Motor neuron (in vitro differentiated cells): Measurements from ENCODE around the gene SEMA3E. TPM values are rescaled to one million over a fixed set of nuclear protein-coding genes. Genes with fewer than 3 reads are reported as not detected.

ENCODE experiments used
- ATAC-seq, 8 experiments: fragments of 200-7000 bp; cut with Tn5 transposase; replicated peaks in 6 of 8; 2 replicates each; pipeline ENCODE4 v1.8.0; 2021; ENCODE audit warnings: mild to moderate bottlenecking in 8 of 8, moderate library complexity in 8 of 8
- H3K27ac ChIP-seq, 2 donors: fragments of 250-450 bp; sonication (Bioruptor Pico); 2 replicates each; pipeline ENCODE4 v1.9.0; 2021; ENCODE audit warnings: antibody characterized with exemption in 2 of 2, mild to moderate bottlenecking in 2 of 2, moderate library complexity in 1 of 2
- H3K4me1 ChIP-seq, 2 donors: fragments of 250-450 bp; sonication (Bioruptor Pico); replicated peaks in 1 of 2; 2 replicates each; pipeline ENCODE4 v1.6.1; 2021; ENCODE audit warnings: antibody characterized with exemption in 2 of 2, mild to moderate bottlenecking in 2 of 2, moderate library complexity in 1 of 2
- H3K4me3 ChIP-seq, 5 donors: fragments of 250-450 bp; sonication (Bioruptor Pico); 2 replicates each; pipeline ENCODE4 v1.9.0; 2021; ENCODE audit warnings: antibody characterized with exemption in 5 of 5, mild to moderate bottlenecking in 5 of 5, moderate library complexity in 4 of 5
- WGBS, 10 experiments: fragments of 450-650 bp; shearing (Covaris generic); methylation state at CpG; one replicate each; pipeline ENCODE4 v1.0.0; 2022; 5-methylcytosine and 5-hydroxymethylcytosine counted together
- in situ Hi-C, 9 experiments: fragments of 400-800 bp; cut with MboI; loops; one replicate each; pipeline ENCODE4 v1.15.0; 2021; ENCODE audit warnings: low sequenced_read_pairs in 9 of 9, low pct_unique_long_range_greater_than_20kb in 2 of 9; ENCODE audit not compliant: unreplicated experiment in 9 of 9
- total RNA-seq, 8 experiments: library from RNA; unstranded; fragments of 300-600 nt; gene quantifications; 2 replicates each; pipeline versions ENCODE4 v1.2.3 to v1.2.4, GENCODE V29; 2022

Gene SEMA3E
- total RNA-seq, 8 experiments from 2014 or later: 1.2 to 14.1 (median 7.0) TPM

GRCh38 chr7:83629117-83629880, 19.6 kb downstream of the SEMA3E start:
- Histone ChIP-seq H3K27ac (no peak overlapping the region), H3K4me3 (no peak overlapping the region), H3K4me1 (no peaks in the 10 kb centered on the region)
- 29 to 100% (median 70%) methylated on average over 2 to 9 of the region's 12 CpGs; no CpG with 5 or more reads in 5 of the 10 experiments for WGBS, 10 experiments
- peak in 1 of 8 experiments; percentile 38 for ATAC-seq
- in situ Hi-C loops: loop anchor here in 1 of 9 experiments (25.0 kb wide), 1 partner anchor 217 kb away; no protein-coding TSS in a partner anchor

GRCh38 chr7:83617858-83618257, 31.1 kb downstream of the SEMA3E start:
- ATAC-seq: no peak
- in situ Hi-C loops: no loop called here
- Histone ChIP-seq H3K27ac (no peak overlapping the region), H3K4me3 (no peak overlapping the region), H3K4me1 (no peaks in the 10 kb centered on the region)

GRCh38 chr7:83614112-83614511, 34.8 kb downstream of the SEMA3E start:
- Histone ChIP-seq H3K4me3 (no peak overlapping the region), H3K4me1 (no peaks in the 10 kb centered on the region), H3K27ac (no peak overlapping the region)
- no peak for ATAC-seq
- in situ Hi-C loops: no loop called here
- WGBS, 10 experiments: 10 to 100% (median 67%) methylated on average over 1 to 3 of the region's 3 CpGs; no CpG with 5 or more reads in 1 of the 10 experiments

GRCh38 chr7:83613232-83613631, 35.7 kb downstream of the SEMA3E start:
- no peak for ATAC-seq
- H3K27ac ChIP-seq: no peak overlapping the region
- in situ Hi-C loops: no loop called here
- no peaks in the 10 kb centered on the region for H3K4me1 ChIP-seq
- H3K4me3 ChIP-seq: no peak overlapping the region

- in situ Hi-C loops: no loop called here
- 67 to 100% (median 87%) methylated on average over 1 of the region's 1 CpG; no CpG with 5 or more reads in 2 of the 10 experiments for WGBS, 10 experiments
- no peak for ATAC-seq
These were observed 37.2 kb downstream of the SEMA3E start for GRCh38 chr7:83611776-83612175.

GRCh38 chr7:83610649-83611304, 38.2 kb downstream of the SEMA3E start:
- H3K4me1 ChIP-seq: no peaks in the 10 kb centered on the region
- in situ Hi-C loops: no loop called here
- WGBS, 10 experiments: 49 to 100% (median 74%) methylated on average over 1 to 4 of the region's 4 CpGs
- no peak for ATAC-seq
- H3K27ac ChIP-seq: no peak overlapping the region
- no peak overlapping the region for H3K4me3 ChIP-seq

More at GRCh38 chr7:83611776-83612175, 37.2 kb downstream of the SEMA3E start:
- Histone ChIP-seq H3K4me3 (no peak overlapping the region), H3K27ac (no peak overlapping the region), H3K4me1 (no peaks in the 10 kb centered on the region)

- no peak for ATAC-seq
- Histone ChIP-seq H3K4me3 (no peak overlapping the region), H3K4me1 (no peaks in the 10 kb centered on the region), H3K27ac (no peak overlapping the region)
- in situ Hi-C loops: no loop called here
- WGBS, 10 experiments: 26 to 100% (median 87%) methylated on average over 1 to 3 of the region's 3 CpGs
These were observed 40.2 kb downstream of the SEMA3E start for GRCh38 chr7:83608716-83609115.

- 22 to 100% (median 61%) methylated on average over 1 of the region's 1 CpG; no CpG with 5 or more reads in 2 of the 10 experiments for WGBS, 10 experiments
- peak in 2 of 8 experiments; percentile 54 to 60 for ATAC-seq
- no peak overlapping the region for H3K27ac ChIP-seq
- in situ Hi-C loops: no loop called here
- H3K4me3 ChIP-seq: no peak overlapping the region
- H3K4me1 ChIP-seq: no peaks in the 10 kb centered on the region
These were observed 45.3 kb downstream of the SEMA3E start for GRCh38 chr7:83603649-83604048.

- ATAC-seq: no peak
- Histone ChIP-seq H3K27ac (no peak overlapping the region), H3K4me1 (no peaks in the 10 kb centered on the region), H3K4me3 (no peak overlapping the region)
- in situ Hi-C loops: no loop called here
- WGBS, 10 experiments: 50 to 100% (median 100%) methylated on average over 1 of the region's 1 CpG; no CpG with 5 or more reads in 2 of the 10 experiments
These were observed 49.8 kb downstream of the SEMA3E start for GRCh38 chr7:83599131-83599530.

GRCh38 chr7:83593921-83594475, 54.9 kb downstream of the SEMA3E start:
- in situ Hi-C loops: no loop called here
- no peaks in the 10 kb centered on the region for H3K4me1 ChIP-seq
- no peak for ATAC-seq
- no peak overlapping the region for H3K27ac ChIP-seq
- WGBS, 10 experiments: 0 to 95% (median 79%) methylated on average over 1 to 4 of the region's 4 CpGs
- H3K4me3 ChIP-seq: no peak overlapping the region

- no peak for ATAC-seq
- no peak overlapping the region for H3K4me3 ChIP-seq
- no peak overlapping the region for H3K27ac ChIP-seq
- no peaks in the 10 kb centered on the region for H3K4me1 ChIP-seq
- in situ Hi-C loops: no loop called here
- 64 to 100% (median 92%) methylated on average over 1 to 4 of the region's 4 CpGs; no CpG with 5 or more reads in 1 of the 10 experiments for WGBS, 10 experiments
These were observed 60.2 kb downstream of the SEMA3E start for GRCh38 chr7:83588602-83589240.

GRCh38 chr7:83586281-83586680, 62.7 kb downstream of the SEMA3E start:
- H3K4me1 ChIP-seq: no peaks in the 10 kb centered on the region
- no peak overlapping the region for H3K27ac ChIP-seq
- in situ Hi-C loops: no loop called here
- no peak for ATAC-seq
- H3K4me3 ChIP-seq: no peak overlapping the region
- WGBS, 10 experiments: 0 to 100% (median 69%) methylated on average over 1 of the region's 1 CpG; no CpG with 5 or more reads in 2 of the 10 experiments
